HUES6 (cell line): ENCODE data around the gene STK39.

ENCODE experiments used
- H3K27ac ChIP-seq: 2 replicates; pipeline ENCODE4 v1.7.0; 2013; ENCODE audit warnings: low read depth, mild to moderate bottlenecking, low read length, inconsistent platforms
- H3K27me3 ChIP-seq: 2 replicates; pipeline ENCODE4 v1.6.1; 2013; ENCODE audit warnings: low read length; ENCODE audit not compliant: control insufficient read depth, insufficient read depth
- H3K36me3 ChIP-seq: 2 replicates; pipeline ENCODE4 v1.6.1; 2013; ENCODE audit warnings: low read length; ENCODE audit not compliant: control insufficient read depth, insufficient read depth
- H3K4me1 ChIP-seq: 2 replicates; pipeline ENCODE4 v1.6.1; 2013; ENCODE audit warnings: low read length; ENCODE audit not compliant: control insufficient read depth, insufficient read depth
- H3K4me3 ChIP-seq: 2 replicates; pipeline ENCODE4 v1.5.1; 2013; ENCODE audit warnings: low read depth, low read length
- H3K9ac ChIP-seq: one replicate; pipeline ENCODE4 v1.6.1; 2013; ENCODE audit warnings: mild to moderate bottlenecking, low read length
- H3K9me3 ChIP-seq: 2 replicates; pipeline ENCODE4 v1.6.1; 2013; ENCODE audit warnings: low read depth, low read length; ENCODE audit not compliant: control insufficient read depth, insufficient read depth

Gene STK39

GRCh38 chr2:168021800-168022587 is 225.4 kb downstream of the STK39 start:
- H3K4me1 ChIP-seq, result no peaks in the 10 kb centered on the region
- H3K4me3 ChIP-seq, result no peak overlapping the region
- H3K9me3 ChIP-seq, result no peaks in the 10 kb centered on the region
- H3K9ac ChIP-seq, result no peak overlapping the region
- no peaks in the 10 kb centered on the region for H3K27me3 ChIP-seq
- no peak overlapping the region for H3K27ac ChIP-seq
- no peaks in the 10 kb centered on the region for H3K36me3 ChIP-seq

GRCh38 chr2:168015274-168015953 is 232.0 kb downstream of the STK39 start:
- Histone ChIP-seq H3K27me3 (no peaks in the 10 kb centered on the region), H3K9me3 (no peaks in the 10 kb centered on the region), H3K4me3 (no peak overlapping the region), H3K9ac (no peak overlapping the region), H3K27ac (no peak overlapping the region), H3K36me3 (no peaks in the 10 kb centered on the region), H3K4me1 (no peaks in the 10 kb centered on the region)

GRCh38 chr2:168009900-168010299 is 237.5 kb downstream of the STK39 start:
- H3K36me3 ChIP-seq, result no peaks in the 10 kb centered on the region
- no peak overlapping the region for H3K4me3 ChIP-seq
- H3K9me3 ChIP-seq, result peaks cover 2% of the 10 kb centered on the region; the same call in 1 of the 2 replicates
- H3K27me3 ChIP-seq, result no peaks in the 10 kb centered on the region
- H3K9ac ChIP-seq, result no peak overlapping the region
- H3K27ac ChIP-seq, result no peak overlapping the region
- H3K4me1 ChIP-seq, result no peaks in the 10 kb centered on the region

GRCh38 chr2:168008646-168009195 is 238.7 kb downstream of the STK39 start:
- Histone ChIP-seq H3K27ac (no peak overlapping the region), H3K9ac (no peak overlapping the region), H3K27me3 (no peaks in the 10 kb centered on the region), H3K36me3 (no peaks in the 10 kb centered on the region), H3K4me1 (no peaks in the 10 kb centered on the region), H3K9me3 (peaks cover 2% of the 10 kb centered on the region; the same call in 1 of the 2 replicates), H3K4me3 (no peak overlapping the region)

- H3K4me1 ChIP-seq, result no peaks in the 10 kb centered on the region; the same call in 1 of the 2 replicates
- no peak overlapping the region for H3K4me3 ChIP-seq
- H3K9ac ChIP-seq, result no peak overlapping the region
- no peak overlapping the region for H3K27ac ChIP-seq
- no peaks in the 10 kb centered on the region for H3K27me3 ChIP-seq
- peaks cover 2% of the 10 kb centered on the region; the same call in 1 of the 2 replicates for H3K9me3 ChIP-seq
- H3K36me3 ChIP-seq, result no peaks in the 10 kb centered on the region
These were observed 240.9 kb downstream of the STK39 start for GRCh38 chr2:168006498-168006897.

- no peaks in the 10 kb centered on the region for H3K36me3 ChIP-seq
- H3K27ac ChIP-seq, result no peak overlapping the region
- H3K9me3 ChIP-seq, result peaks cover 2% of the 10 kb centered on the region; the same call in 1 of the 2 replicates
- no peak overlapping the region for H3K9ac ChIP-seq
- no peaks in the 10 kb centered on the region for H3K27me3 ChIP-seq
- H3K4me3 ChIP-seq, result no peak overlapping the region
- H3K4me1 ChIP-seq, result no peaks in the 10 kb centered on the region; the same call in 1 of the 2 replicates
These were observed 241.8 kb downstream of the STK39 start for GRCh38 chr2:168005586-168005985.

GRCh38 chr2:168003876-168004275 is 243.5 kb downstream of the STK39 start:
- Histone ChIP-seq H3K4me1 (no peaks in the 10 kb centered on the region; the same call in 1 of the 2 replicates), H3K9ac (no peak overlapping the region), H3K4me3 (no peak overlapping the region), H3K36me3 (no peaks in the 10 kb centered on the region), H3K27me3 (no peaks in the 10 kb centered on the region), H3K9me3 (peaks cover 2% of the 10 kb centered on the region; the same call in 1 of the 2 replicates), H3K27ac (no peak overlapping the region)

- H3K9ac ChIP-seq, result no peak overlapping the region
- no peaks in the 10 kb centered on the region for H3K27me3 ChIP-seq
- H3K4me1 ChIP-seq, result no peaks in the 10 kb centered on the region; the same call in 1 of the 2 replicates
- H3K4me3 ChIP-seq, result no peak overlapping the region
- H3K27ac ChIP-seq, result no peak overlapping the region
- peaks cover 2% of the 10 kb centered on the region; the same call in 1 of the 2 replicates for H3K9me3 ChIP-seq
- no peaks in the 10 kb centered on the region for H3K36me3 ChIP-seq
These were observed 245.3 kb downstream of the STK39 start for GRCh38 chr2:168002021-168002553.

GRCh38 chr2:167992278-167992677 is 255.1 kb downstream of the STK39 start:
- H3K9ac ChIP-seq, result no peak overlapping the region
- no peaks in the 10 kb centered on the region for H3K36me3 ChIP-seq
- 0 out of 2 replicates have a peak, but pooled peaks cover 7% of the 10 kb centered on the region for H3K4me1 ChIP-seq
- H3K9me3 ChIP-seq, result no peaks in the 10 kb centered on the region
- H3K27ac ChIP-seq, result no peak overlapping the region
- no peaks in the 10 kb centered on the region for H3K27me3 ChIP-seq
- no peak overlapping the region for H3K4me3 ChIP-seq

- 0 out of 2 replicates have a peak, but pooled peaks cover 7% of the 10 kb centered on the region for H3K4me1 ChIP-seq
- H3K9ac ChIP-seq, result no peak overlapping the region
- no peaks in the 10 kb centered on the region for H3K9me3 ChIP-seq
- no peak overlapping the region for H3K27ac ChIP-seq
- H3K4me3 ChIP-seq, result no peak overlapping the region
- no peaks in the 10 kb centered on the region for H3K36me3 ChIP-seq
- H3K27me3 ChIP-seq, result no peaks in the 10 kb centered on the region
These were observed 257.3 kb downstream of the STK39 start for GRCh38 chr2:167990062-167990461.
